DND-41 (cell line): ENCODE results near the gene PNMA6F.

ENCODE experiments used
- ATAC-seq: fragments of 200-7000 bp; cut with Tn5 transposase; 3 replicates; pipeline ENCODE4 v1.9.1; 2021; ENCODE audit warnings: low read depth; ENCODE audit not compliant: insufficient read depth
- DNase-seq: peaks from one replicate; pipeline ENCODE4 v3.0.0-alpha.2; 2020
- H2AFZ ChIP-seq: 2 replicates; pipeline ENCODE4 v1.6.0; 2012; ENCODE audit warnings: low read depth, low read length
- H3K27ac ChIP-seq: 2 replicates; pipeline ENCODE4 v1.5.1; 2012; ENCODE audit warnings: low read length, inconsistent platforms
- H3K27me3 ChIP-seq: fragments of 200-600 bp; sonication (generic); 2 replicates; pipeline ENCODE4 v1.6.0; 2012; ENCODE audit warnings: low read length, mild to moderate bottlenecking, inconsistent platforms; ENCODE audit not compliant: insufficient read depth, poor library complexity
- H3K36me3 ChIP-seq: 2 replicates; pipeline ENCODE4 v1.5.1; 2012; ENCODE audit warnings: low read length, inconsistent platforms; ENCODE audit not compliant: insufficient read depth
- H3K4me1 ChIP-seq: 2 replicates; pipeline ENCODE4 v1.5.1; 2012; ENCODE audit warnings: mild to moderate bottlenecking, low read length; ENCODE audit not compliant: insufficient read depth
- H3K4me2 ChIP-seq: 2 replicates; pipeline ENCODE4 v1.6.0; 2012; ENCODE audit warnings: mild to moderate bottlenecking, moderate library complexity, low read length, inconsistent platforms; ENCODE audit not compliant: insufficient read depth
- H3K4me3 ChIP-seq, 2 experiments: fragments of 200-600 bp in 1 of 2; shearing (Covaris generic) in 1 of 2; 2 replicates each; pipeline ENCODE4 v1.5.1; 2012 to 2016; ENCODE audit warnings: inconsistent platforms in 2 of 2, low read length in 2 of 2, mild to moderate bottlenecking in 2 of 2, low read depth in 1 of 2, moderate library complexity in 1 of 2
- H3K79me2 ChIP-seq: 2 replicates; pipeline ENCODE4 v1.6.0; 2012; ENCODE audit warnings: low read length, inconsistent platforms; ENCODE audit not compliant: insufficient read depth
- H3K9ac ChIP-seq: 2 replicates; pipeline ENCODE4 v1.6.0; 2012; ENCODE audit warnings: low read depth, mild to moderate bottlenecking, inconsistent platforms, low read length, moderate library complexity
- H3K9me3 ChIP-seq: 2 replicates; pipeline ENCODE4 v1.5.1; 2012; ENCODE audit warnings: low read length, moderate library complexity, mild to moderate bottlenecking, inconsistent platforms; ENCODE audit not compliant: insufficient read depth, severe bottlenecking
- H4K20me1 ChIP-seq: 2 replicates; pipeline ENCODE4 v1.6.0; 2012; ENCODE audit warnings: low read length; ENCODE audit not compliant: insufficient read depth
- CTCF ChIP-seq: IDR thresholded peaks from 2 replicates; pipeline ENCODE4 v1.5.1; 2012; ENCODE audit warnings: borderline replicate concordance, low read length, moderate library complexity, mild to moderate bottlenecking; ENCODE audit not compliant: poor library complexity, severe bottlenecking; ENCODE audit errors: extremely low read depth
- EZH2 ChIP-seq: IDR thresholded peaks from 3 replicates; pipeline ENCODE4 v1.6.1; 2012; ENCODE audit warnings: borderline replicate concordance, low read depth, mild to moderate bottlenecking, moderate library complexity, low read length, inconsistent platforms; ENCODE audit not compliant: severe bottlenecking

The PNMA6F gene

DNA sequence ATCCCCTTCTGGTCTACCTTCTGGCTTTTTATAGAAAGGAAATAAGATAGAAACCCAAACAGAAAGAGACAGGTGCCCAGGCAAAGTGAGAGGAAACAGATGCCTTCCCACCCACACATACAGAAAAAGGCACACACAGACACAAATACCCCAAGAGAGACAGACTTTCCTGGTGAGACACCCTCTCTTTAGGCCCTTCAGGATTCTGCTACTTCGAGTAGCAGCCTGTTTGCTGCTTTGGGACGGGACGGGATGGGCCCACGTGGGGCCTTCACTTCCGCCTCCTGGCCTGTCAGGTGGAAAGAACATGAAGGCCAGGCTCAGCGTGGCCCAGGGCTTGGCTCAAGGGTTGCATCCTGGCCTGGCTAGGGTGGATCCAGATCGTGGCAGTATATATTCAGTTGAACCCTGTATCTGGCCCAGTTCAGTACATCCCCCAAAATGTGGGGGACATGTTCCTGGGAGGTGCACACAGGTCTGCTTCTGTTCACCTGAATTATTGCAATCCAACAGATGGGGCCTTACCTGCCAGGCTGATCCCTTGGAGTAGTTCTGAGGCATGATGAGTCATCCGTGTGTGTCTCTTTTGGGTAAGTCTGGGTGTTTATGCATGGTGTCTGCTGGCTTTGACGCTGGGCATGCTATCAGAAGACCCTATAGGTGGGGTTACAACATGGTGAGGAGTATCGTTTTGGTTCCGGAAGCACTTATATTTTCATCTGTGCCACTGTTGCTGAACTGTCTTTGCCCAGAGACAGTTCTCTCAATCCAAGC lies 14.7 kb upstream of the PNMA6F start:
- H2AFZ ChIP-seq: no peak overlapping the region
- 0 out of 2 replicates have a peak, but pooled peaks cover 4% of the 10 kb centered on the region for H4K20me1 ChIP-seq
- H3K79me2 ChIP-seq: peaks cover 55% of the 10 kb centered on the region
- H3K4me3 ChIP-seq: no peak overlapping the region
- no peak overlapping the region for H3K27ac ChIP-seq
- DNase-seq: no peak
- no peaks in the 10 kb centered on the region for H3K27me3 ChIP-seq
- peaks cover 33% of the 10 kb centered on the region for H3K36me3 ChIP-seq
- no peak overlapping the region for H3K9ac ChIP-seq
- no peaks in the 10 kb centered on the region for H3K9me3 ChIP-seq
- peak overlapping the region; percentile 62 for H3K4me2 ChIP-seq
- no peak for ATAC-seq
- TF ChIP-seq EZH2 (no peak), CTCF (no peak)
- peaks cover 47% of the 10 kb centered on the region for H3K4me1 ChIP-seq

- DNase-seq (no peak), ATAC-seq (no peak)
- Histone ChIP-seq H3K9me3 (no peaks in the 10 kb centered on the region), H3K4me1 (peaks cover 47% of the 10 kb centered on the region), H3K36me3 (peaks cover 29% of the 10 kb centered on the region), H3K4me3 (peak overlapping the region; percentile 65 to 78; a peak in 3 of 4 replicates), H3K27me3 (no peaks in the 10 kb centered on the region), H3K27ac (peak overlapping the region; percentile 73), H3K9ac (peak overlapping the region; percentile 91), H4K20me1 (0 out of 2 replicates have a peak, but pooled peaks cover 4% of the 10 kb centered on the region), H2AFZ (peak overlapping the region; percentile 78), H3K4me2 (peak overlapping the region; percentile 62), H3K79me2 (peaks cover 47% of the 10 kb centered on the region)
- no peak for TF ChIP-seq EZH2
- no peak for TF ChIP-seq CTCF
Observed at GRCh38 chrX:153334654-153335295, 13.2 kb upstream of the PNMA6F start.

DNA sequence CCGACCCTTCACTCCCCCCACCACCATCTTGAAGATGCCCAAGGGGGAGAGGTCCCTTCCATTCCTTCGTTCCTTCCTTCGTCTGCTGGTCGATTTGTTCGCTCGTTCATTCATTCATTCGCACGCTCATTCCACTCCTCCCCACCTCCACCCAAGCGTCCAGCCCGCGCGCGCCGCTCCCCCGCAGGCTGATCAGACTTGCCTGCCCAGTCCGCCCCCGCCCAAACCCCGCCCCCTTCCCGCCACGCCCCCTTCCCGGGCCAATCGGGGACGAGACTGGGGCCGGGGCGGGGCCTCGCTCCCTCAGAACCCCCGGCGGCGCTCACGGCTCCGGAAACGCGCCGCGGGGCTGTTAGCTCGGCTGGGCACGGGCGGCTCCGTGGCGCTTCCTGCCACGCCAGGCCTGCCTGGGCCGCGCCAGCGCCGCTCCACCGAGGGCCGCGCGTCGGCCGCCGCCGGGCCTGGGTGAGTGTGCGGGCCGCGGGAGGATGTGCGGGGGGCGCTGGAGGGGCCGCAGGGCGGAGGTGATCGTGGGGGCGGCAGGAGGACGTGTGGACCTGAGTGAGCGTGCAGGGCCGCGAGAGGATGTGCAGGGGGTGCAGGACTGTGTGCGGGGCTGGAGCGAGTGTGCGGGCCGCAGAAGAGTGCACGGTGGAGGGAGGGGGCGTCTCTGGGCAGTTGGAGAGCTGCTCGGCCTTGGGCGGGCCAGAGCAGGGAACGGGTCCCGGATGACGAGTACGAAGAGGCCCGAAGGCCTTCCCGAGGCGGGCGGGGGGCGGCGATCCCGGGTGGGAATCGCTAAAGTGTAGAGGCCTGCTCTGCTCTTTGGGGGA lies 12.5 kb upstream of the PNMA6F start, which contains the start of gene ZNF275:
ZNF275 (plus strand) TSS at position 333 of the 833 bp plus-strand sequence. CDS start 2,527 bp downstream, outside the sequence.
- no peaks in the 10 kb centered on the region for H3K9me3 ChIP-seq
- peaks cover 45% of the 10 kb centered on the region for H3K79me2 ChIP-seq
- H3K4me3 ChIP-seq: peak within 1 kb of the TSS; percentile 65 to 78; a peak in 3 of 4 replicates
- H4K20me1 ChIP-seq: 0 out of 2 replicates have a peak, but pooled peaks cover 4% of the 10 kb centered on the region
- H3K4me1 ChIP-seq: peaks cover 47% of the 10 kb centered on the region
- H3K9ac ChIP-seq: peak within 1 kb of the TSS; percentile 91
- DNase-seq (peak; percentile 82), ATAC-seq (peak; percentile 96)
- peak within 1 kb of the TSS; percentile 85 for H2AFZ ChIP-seq
- peak within 1 kb of the TSS; percentile 93 for H3K4me2 ChIP-seq
- H3K27me3 ChIP-seq: no peaks in the 10 kb centered on the region
- no peak for TF ChIP-seq CTCF
- TF ChIP-seq EZH2: no peak
- peaks cover 27% of the 10 kb centered on the region for H3K36me3 ChIP-seq
- peak within 1 kb of the TSS; percentile 73 for H3K27ac ChIP-seq
